ENCODE measurements around the gene ZNF423.

ZNF423 gene

GRCh38 chr16:49716339-49716934, 139.5 kb downstream of the ZNF423 start:
- DNase-seq = no peak

- no peak for DNase-seq
These were observed 142.1 kb downstream of the ZNF423 start for GRCh38 chr16:49713770-49714169.

- DNase-seq = no peak
These were observed 143.4 kb downstream of the ZNF423 start for GRCh38 chr16:49712542-49712941.

- no peak for DNase-seq
These were observed 143.8 kb downstream of the ZNF423 start for GRCh38 chr16:49712106-49712505.

- no peak for DNase-seq
These were observed 146.9 kb downstream of the ZNF423 start for GRCh38 chr16:49709057-49709456.

- DNase-seq = no peak
These were observed 147.4 kb downstream of the ZNF423 start for GRCh38 chr16:49708491-49708890.

GRCh38 chr16:49706620-49707355, 149.1 kb downstream of the ZNF423 start:
- no peak for DNase-seq

GRCh38 chr16:49704586-49705155, 151.2 kb downstream of the ZNF423 start:
- DNase-seq = no peak

GRCh38 chr16:49703483-49703882, 152.4 kb downstream of the ZNF423 start:
- no peak for DNase-seq

GRCh38 chr16:49701789-49702494, 154.0 kb downstream of the ZNF423 start:
- DNase-seq = no peak

- no peak for DNase-seq
These were observed 154.7 kb downstream of the ZNF423 start for GRCh38 chr16:49701065-49701685.

GRCh38 chr16:49700251-49701064, 155.5 kb downstream of the ZNF423 start:
- DNase-seq = no peak

- no peak for DNase-seq
These were observed 156.1 kb downstream of the ZNF423 start for GRCh38 chr16:49699841-49700175.

- no peak for DNase-seq
These were observed 156.7 kb downstream of the ZNF423 start for GRCh38 chr16:49698931-49699840.

- no peak for DNase-seq
These were observed 157.5 kb downstream of the ZNF423 start for GRCh38 chr16:49698453-49698815.

- DNase-seq = no peak
These were observed 158.1 kb downstream of the ZNF423 start for GRCh38 chr16:49697631-49698452.

GRCh38 chr16:49696414-49697101, 159.4 kb downstream of the ZNF423 start:
- no peak for DNase-seq

- DNase-seq = no peak
These were observed 160.0 kb downstream of the ZNF423 start for GRCh38 chr16:49695782-49696413.

- no peak for DNase-seq
These were observed 162.5 kb downstream of the ZNF423 start for GRCh38 chr16:49693445-49693844.

Data from stimulated activated CD4-positive, alpha-beta T cell treated with anti-CD3 and anti-CD28 coated beads, Interleukin-4, amount 100 ng/mL, for 1 hour (primary cell).